ENCODE results near the gene MRPL24. TPM values are rescaled to one million over a fixed set of nuclear protein-coding genes. Genes with fewer than 3 reads are reported as not detected.

Gene MRPL24
- total RNA-seq, 1 donor from 2014 or later, result 92.1 TPM

- no peaks in the 10 kb centered on the region for H3K27me3 ChIP-seq (ENCODE audit: low read depth)
- no peak for TF ChIP-seq CTCF (IDR thresholded peaks at IDR 0.05; ENCODE audit: borderline replicate concordance)
- peaks cover 77% of the 10 kb centered on the region for H3K4me1 ChIP-seq
- DNase-seq, result no peak
- H3K36me3 ChIP-seq, result peaks cover 35% of the 10 kb centered on the region
- H3K27ac ChIP-seq (replicated peaks), result peak overlapping the region; percentile 98
- no peaks in the 10 kb centered on the region for H3K9me3 ChIP-seq (replicated peaks)
- intact Hi-C loops (cut with micrococcal nuclease), result no loop called here
- no peak overlapping the region for H3K4me3 ChIP-seq
Observed at GRCh38 chr1:156744344-156744743, 3.5 kb upstream of the MRPL24 start.

GRCh38 chr1:156743367-156744302 is 2.7 kb upstream of the MRPL24 start:
- intact Hi-C loops (cut with micrococcal nuclease), result no loop called here
- Histone ChIP-seq H3K36me3 (peaks cover 35% of the 10 kb centered on the region), H3K4me3 (no peak overlapping the region), H3K4me1 (peaks cover 70% of the 10 kb centered on the region), H3K9me3 (replicated peaks) (no peaks in the 10 kb centered on the region), H3K27ac (replicated peaks) (peak overlapping the region; percentile 98), H3K27me3 (ENCODE audit: low read depth) (no peaks in the 10 kb centered on the region)
- no peak for TF ChIP-seq CTCF (IDR thresholded peaks at IDR 0.05; ENCODE audit: borderline replicate concordance)
- DNase-seq, result no peak

- H3K27me3 ChIP-seq (ENCODE audit: low read depth), result no peaks in the 10 kb centered on the region
- H3K4me1 ChIP-seq, result peaks cover 62% of the 10 kb centered on the region
- H3K4me3 ChIP-seq, result no peak overlapping the region
- H3K9me3 ChIP-seq (replicated peaks), result no peaks in the 10 kb centered on the region
- DNase-seq, result no peak
- intact Hi-C loops (cut with micrococcal nuclease), result no loop called here
- peaks cover 37% of the 10 kb centered on the region for H3K36me3 ChIP-seq
- no peak for TF ChIP-seq CTCF (IDR thresholded peaks at IDR 0.05; ENCODE audit: borderline replicate concordance)
- H3K27ac ChIP-seq (replicated peaks), result no peak overlapping the region
Observed at GRCh38 chr1:156742801-156743200, 1.9 kb upstream of the MRPL24 start.

GRCh38 chr1:156742017-156742416 is 1.1 kb upstream of the MRPL24 start:
- H3K36me3 ChIP-seq, result peaks cover 45% of the 10 kb centered on the region
- intact Hi-C loops (cut with micrococcal nuclease), result no loop called here
- no peaks in the 10 kb centered on the region for H3K27me3 ChIP-seq (ENCODE audit: low read depth)
- H3K4me1 ChIP-seq, result peaks cover 55% of the 10 kb centered on the region
- no peak overlapping the region for H3K4me3 ChIP-seq
- no peak for DNase-seq
- no peak for TF ChIP-seq CTCF (IDR thresholded peaks at IDR 0.05; ENCODE audit: borderline replicate concordance)
- peak overlapping the region; percentile 90 for H3K27ac ChIP-seq (replicated peaks)
- H3K9me3 ChIP-seq (replicated peaks), result no peaks in the 10 kb centered on the region

GRCh38 chr1:156741481-156741983 is 644 bp upstream of the MRPL24 start:
- no peak for DNase-seq
- H3K36me3 ChIP-seq, result peaks cover 50% of the 10 kb centered on the region
- intact Hi-C loops (cut with micrococcal nuclease), result no loop called here

More at GRCh38 chr1:156741481-156741983, 644 bp upstream of the MRPL24 start:
- no peaks in the 10 kb centered on the region for H3K9me3 ChIP-seq (replicated peaks)
- H3K27ac ChIP-seq (replicated peaks), result peak overlapping the region; percentile 90
- H3K27me3 ChIP-seq (ENCODE audit: low read depth), result no peaks in the 10 kb centered on the region
- peaks cover 51% of the 10 kb centered on the region for H3K4me1 ChIP-seq
- TF ChIP-seq CTCF (IDR thresholded peaks at IDR 0.05; ENCODE audit: borderline replicate concordance), result no peak
- H3K4me3 ChIP-seq, result peak overlapping the region; percentile 96
